Superior temporal gyrus (tissue), 1 donor: ENCODE results near the gene OR2W3.

Experiments
- DNase-seq: peaks from one replicate; pipeline ENCODE4 v3.0.0-alpha.2; 2016; ENCODE audit errors: extremely low spot score

Gene OR2W3

DNA sequence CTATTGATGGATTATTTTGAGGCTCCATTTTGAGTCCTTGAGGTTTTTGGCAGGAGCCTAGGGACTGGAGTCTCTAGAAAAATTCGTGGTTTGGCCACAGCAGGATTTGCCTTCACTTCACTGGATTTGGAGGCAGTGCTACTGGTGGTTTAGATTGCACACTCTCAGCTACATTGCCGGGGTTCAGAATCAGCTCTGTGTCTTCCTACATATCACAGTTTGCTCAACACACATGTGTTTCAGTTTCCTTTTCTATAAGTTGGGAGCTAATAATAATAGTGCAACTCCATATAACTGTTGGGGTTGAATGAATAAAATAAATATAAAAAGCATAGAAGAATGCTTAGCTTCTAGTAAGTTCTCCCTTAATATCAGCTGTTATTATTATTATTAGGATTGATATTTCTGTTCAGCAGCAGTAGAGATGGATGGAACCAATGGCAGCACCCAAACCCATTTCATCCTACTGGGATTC is at the start of gene OR2W3:
TSS of gene OR2W3 (plus strand) at position 425 of the 475 bp plus-strand sequence. CDS start at position 425, 0 bp downstream.
- DNase-seq, result no peak

DNA sequence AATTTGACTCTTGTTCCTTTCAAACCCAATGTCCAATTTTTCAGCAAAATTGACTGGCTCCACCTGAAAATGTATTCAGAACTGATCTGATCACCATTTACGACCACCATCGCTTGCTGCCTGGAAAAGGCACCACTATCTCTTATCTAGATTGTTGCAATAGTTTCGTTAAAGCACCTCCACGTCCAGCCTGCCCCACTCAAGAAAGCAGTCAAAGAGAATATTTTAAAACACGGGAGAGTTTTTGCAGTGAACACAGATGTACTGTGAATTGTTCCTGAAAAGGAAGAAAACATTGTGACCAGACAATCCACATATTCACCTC is 49.7 kb upstream of the OR2W3 start:
- DNase-seq, result no peak

DNA sequence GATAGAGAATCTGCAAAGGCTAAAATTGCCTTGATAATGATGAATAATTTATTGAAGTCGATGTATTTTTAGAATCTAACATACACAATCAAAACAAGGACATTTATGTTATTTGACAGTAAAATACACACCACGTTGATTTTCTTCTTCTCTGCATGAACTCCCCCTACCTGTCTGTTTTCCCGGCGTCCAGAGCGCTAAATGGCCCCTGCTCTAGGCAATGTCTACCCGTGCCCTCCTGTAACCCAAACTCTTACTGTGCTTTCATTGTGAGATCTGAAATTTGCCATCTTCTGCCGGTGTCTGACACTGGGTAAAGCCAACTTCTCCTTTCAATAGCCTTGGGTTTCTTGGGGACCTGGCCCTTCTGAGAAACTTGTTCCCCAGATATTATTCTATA is 47.0 kb upstream of the OR2W3 start:
- no peak for DNase-seq

DNA sequence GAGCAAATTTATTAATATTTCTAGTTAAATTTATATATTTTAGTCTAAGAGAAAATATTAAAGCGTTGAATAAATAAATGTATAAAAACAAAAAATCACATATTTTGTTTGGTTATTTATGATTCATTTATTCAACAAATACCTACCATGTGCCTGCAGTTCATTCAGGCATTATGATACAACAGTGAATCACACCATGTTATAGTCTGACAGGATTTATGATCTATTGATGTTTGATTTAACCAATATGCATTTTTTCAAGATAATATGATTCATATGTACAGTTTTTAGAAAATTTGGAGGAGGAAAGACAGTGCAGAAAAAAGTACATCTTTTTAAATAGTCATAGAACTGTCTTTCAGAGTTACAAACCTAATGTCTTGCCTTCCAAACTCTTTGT is 45.8 kb upstream of the OR2W3 start:
- no peak for DNase-seq

DNA sequence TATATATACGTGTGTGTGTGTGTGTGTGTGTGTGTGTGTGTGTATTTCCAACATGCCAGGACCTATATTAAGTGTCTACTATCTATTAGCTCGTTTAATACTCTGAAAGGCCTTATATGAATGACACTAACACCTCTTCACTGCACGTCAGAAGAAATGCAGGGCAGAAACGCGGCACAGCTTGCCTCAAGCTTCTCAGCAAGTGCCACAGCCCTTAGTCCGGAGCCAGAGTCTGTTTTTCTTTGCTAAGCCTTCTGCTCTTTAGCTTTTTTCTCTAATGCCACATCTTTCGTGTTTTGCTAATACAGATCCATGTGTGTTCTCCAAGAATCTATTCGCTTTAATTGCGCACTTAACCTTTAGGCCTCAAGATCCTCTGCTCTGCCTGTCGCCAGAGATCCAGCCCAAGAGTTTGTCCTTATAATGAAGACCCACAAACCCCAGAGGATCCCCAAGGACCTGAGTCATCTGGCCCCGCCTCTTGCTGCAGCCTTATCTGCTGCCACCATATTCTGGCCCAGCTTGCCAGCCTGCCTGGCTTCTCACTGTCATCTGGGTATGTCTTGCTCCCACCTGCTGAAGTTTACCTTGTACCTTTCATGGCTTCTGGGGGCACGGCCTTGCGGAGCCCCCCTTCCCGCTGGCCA is 40.4 kb upstream of the OR2W3 start:
- DNase-seq, result no peak

DNA sequence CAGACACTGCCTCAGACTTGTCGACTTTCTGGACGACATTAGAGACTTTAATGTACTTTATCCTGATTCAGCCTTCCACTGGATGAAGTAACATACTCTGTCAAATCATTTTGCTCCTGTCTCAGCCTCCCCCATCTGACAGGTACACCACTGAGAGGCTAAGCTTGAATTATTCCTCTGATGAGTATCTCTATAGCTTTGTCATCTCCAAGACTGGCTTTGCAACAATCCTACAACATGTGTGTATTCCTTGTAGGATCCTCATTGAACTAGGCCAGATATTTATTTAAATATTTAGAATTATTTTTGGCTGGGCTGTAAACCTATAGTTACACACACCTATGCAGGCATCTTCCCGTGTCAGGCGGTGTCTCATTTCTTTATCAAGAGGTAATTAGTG is 39.5 kb upstream of the OR2W3 start:
- DNase-seq, result no peak

DNA sequence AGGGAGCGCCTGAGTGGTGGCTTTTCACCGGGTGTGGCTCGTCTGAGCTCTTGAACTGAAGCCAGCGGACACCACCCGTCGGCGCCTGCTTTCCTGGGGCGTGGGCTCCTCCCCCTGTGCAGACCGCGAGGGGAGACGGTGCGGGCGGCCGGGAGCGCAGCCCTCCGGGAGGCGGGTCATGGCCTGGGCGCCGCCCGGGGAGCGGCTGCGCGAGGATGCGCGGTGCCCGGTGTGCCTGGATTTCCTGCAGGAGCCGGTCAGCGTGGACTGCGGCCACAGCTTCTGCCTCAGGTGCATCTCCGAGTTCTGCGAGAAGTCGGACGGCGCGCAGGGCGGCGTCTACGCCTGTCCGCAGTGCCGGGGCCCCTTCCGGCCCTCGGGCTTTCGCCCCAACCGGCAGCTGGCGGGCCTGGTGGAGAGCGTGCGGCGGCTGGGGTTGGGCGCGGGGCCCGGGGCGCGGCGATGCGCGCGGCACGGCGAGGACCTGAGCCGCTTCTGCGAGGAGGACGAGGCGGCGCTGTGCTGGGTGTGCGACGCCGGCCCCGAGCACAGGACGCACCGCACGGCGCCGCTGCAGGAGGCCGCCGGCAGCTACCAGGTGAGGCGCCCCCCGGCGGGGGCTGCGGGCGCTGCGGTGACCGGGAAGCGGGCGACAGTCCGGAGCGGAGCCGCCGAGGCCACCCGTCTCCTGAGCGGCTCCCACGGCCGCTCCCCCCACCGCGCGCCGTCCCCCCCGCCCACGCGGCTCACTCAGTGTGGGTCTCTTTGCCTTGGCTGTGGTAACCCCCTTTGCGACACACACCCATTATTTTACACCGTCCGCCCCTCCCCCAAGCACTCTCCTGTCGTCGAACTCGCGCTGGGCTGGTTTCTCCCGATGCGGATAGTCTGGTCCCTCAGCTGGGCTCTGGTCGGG is 38.1 kb upstream of the OR2W3 start, which contains the start of gene TRIM58:
TSS of gene TRIM58 (plus strand) at position 119 of the 916 bp plus-strand sequence. CDS start at position 179, 60 bp downstream.
- DNase-seq, result no peak

DNA sequence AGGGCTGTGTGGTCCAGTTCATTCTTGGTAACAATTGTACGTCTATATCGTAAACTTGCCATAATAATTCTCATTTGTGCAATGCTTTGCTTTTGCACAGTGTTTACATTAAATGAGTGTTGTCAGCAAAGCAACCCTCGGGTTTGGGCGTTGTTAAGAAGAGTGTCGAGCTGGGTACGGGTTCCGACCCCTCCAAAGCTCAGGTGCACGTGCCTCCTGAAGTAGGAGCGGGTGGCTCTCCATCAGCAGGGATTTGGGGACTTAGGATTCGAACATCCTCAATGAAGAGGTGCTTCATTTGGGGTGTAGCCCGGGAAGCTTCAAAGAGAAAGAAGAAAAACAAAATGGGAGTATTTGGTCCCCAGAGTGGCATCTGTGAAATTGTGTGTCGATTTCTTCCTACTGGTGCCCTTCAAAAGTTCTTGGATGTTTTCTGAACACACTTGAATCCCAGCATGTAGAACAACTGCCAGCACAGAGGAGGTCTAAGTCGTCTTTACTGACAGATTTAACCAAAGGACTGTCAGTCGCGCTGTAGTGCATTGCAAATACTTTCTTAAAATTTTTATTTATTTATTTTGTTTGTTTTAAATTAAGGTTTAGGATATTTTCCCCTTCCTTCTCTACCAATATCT is 37.3 kb upstream of the OR2W3 start:
- no peak for DNase-seq

DNA sequence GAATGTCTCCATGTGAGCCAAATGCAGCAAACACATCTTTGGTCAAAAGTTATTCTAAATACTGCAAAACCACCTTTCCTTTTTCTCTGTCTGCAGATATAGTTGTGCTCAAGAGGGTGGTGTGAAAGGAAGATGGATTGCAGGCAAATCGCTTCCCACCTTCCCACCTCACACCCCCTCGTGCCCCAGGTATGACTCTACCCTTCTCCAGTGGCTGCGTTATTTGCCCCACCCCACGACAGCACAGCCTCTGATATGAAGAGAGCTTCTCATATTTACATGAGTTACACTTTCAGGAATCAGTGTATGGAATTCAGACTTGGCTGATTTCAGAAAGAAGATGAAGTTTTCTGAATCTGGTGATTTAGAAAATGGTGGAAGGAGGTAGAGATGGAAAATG is 32.6 kb upstream of the OR2W3 start:
- no peak for DNase-seq

DNA sequence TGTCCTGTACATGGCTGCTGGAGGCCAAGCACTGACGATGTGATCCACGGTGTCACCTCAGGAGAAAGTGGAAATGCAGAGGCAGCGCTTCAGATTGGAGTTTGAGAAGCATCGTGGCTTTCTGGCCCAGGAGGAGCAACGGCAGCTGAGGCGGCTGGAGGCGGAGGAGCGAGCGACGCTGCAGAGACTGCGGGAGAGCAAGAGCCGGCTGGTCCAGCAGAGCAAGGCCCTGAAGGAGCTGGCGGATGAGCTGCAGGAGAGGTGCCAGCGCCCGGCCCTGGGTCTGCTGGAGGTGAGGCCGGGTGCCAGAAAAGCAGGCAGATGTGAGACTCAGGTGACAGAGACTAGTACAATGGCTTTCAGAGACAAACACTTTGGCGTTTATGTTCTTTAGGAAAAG is 30.7 kb upstream of the OR2W3 start:
- DNase-seq, result no peak

DNA sequence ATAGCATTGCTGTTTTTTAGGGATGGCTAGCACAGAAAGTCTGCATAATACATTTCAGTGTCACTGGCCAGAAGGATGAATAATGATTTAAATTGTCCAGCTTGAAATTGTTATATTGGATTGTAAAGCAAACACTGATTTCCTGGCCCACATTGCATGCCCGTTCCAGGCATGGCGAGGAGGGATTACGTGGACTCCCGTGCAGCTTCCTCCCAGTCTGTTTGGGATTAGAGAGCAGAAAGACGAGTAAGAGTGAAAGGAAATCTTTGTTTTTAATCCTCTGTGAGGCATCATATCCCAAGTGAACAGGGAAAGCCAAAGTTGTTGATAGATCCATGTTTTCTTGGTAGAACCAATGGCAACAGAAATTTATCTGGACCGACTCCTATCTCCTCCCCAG is 30.0 kb upstream of the OR2W3 start:
- no peak for DNase-seq

DNA sequence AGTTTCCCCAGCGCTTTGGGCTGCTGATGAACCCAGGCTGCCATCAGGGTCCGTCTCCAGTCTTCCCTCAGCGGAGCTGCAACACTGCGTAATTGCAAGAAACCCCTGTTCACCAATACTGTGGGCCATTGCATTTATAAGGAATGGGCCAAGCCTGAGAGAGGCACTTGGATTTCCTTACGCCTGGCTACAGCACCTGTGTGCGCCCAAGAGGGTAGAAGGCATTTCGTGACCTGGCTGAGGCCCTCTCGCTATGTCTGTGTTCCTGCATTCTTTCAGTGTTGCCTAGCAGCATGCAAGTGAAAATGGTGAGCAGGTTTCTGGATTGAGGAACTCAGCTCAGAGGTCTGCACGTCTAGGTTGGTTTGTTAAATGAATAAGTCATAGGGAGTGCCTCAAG is 12.0 kb upstream of the OR2W3 start:
- no peak for DNase-seq

DNA sequence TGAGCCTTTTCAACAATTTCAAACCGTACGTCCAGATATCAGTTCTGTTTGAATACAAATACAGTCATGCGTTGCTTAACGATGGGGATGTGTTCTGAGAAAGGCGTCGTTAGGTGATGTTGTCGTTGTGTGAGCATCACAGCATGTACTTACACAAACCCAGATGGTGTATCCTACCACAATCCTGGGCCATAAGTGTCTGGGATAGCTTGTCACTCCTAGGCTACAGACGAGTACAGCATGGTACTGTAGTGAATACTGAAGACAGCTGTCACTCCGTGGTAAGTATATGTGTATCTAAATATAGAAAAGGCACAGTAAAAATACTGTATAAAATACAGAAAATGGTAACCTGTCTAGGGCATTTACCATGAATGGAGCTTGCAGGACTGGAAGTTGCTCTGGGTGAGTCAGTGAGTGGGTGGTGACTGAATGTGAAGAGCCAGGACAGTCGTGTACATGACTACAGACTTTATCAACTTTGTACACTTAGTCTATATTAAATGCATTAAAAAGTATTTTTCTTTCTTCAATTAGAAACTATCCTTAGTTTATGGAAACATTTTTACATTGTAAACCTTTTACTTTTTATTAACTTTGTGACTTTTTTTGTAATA is 10.5 kb upstream of the OR2W3 start:
- DNase-seq, result no peak

DNA sequence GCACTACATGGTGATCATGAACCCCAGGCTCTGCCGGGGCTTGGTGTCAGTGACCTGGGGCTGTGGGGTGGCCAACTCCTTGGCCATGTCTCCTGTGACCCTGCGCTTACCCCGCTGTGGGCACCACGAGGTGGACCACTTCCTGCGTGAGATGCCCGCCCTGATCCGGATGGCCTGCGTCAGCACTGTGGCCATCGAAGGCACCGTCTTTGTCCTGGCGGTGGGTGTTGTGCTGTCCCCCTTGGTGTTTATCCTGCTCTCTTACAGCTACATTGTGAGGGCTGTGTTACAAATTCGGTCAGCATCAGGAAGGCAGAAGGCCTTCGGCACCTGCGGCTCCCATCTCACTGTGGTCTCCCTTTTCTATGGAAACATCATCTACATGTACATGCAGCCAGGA is 589 bp downstream of the OR2W3 start:
- DNase-seq, result no peak

DNA sequence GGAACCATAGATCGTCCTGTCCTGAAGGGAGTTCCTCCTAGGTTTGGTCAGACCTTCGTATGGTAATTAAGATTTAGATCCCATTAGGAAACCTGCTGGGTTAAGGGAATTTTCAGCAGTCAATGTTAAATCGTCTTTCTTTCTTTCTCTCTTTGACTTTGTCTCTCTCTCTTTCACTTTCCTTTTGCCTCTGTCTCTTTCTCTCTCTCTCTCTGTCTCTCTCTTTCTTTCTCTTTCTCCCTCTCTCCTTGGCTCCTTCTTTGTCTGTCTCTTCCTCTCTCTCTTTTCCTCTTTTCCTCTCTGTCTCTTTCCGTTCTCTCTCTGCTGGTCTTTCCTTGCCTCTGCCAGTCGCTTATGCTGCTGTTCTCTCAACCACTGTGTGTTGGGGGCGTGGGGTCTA is 8.7 kb downstream of the OR2W3 start:
- DNase-seq, result no peak

DNA sequence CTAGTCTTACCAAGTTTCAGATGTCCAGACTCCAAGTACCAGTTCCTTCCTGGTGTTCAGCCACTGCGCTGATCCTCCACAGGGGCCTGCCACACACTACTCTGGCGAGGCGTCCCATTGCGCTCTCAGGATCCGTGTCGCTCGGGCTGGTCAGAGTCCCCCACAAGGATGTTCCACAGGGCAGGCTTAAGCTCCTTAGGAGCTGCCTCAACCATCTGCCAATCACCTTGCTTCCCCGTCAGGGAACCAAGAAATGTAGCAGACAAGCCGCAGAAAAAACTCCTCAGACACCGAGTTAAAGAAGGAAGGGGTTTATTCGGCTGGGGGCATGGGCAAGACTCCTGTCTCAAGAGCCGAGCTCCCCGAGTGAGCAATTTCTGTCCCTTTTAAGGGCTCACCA is 9.8 kb downstream of the OR2W3 start:
- no peak for DNase-seq

DNA sequence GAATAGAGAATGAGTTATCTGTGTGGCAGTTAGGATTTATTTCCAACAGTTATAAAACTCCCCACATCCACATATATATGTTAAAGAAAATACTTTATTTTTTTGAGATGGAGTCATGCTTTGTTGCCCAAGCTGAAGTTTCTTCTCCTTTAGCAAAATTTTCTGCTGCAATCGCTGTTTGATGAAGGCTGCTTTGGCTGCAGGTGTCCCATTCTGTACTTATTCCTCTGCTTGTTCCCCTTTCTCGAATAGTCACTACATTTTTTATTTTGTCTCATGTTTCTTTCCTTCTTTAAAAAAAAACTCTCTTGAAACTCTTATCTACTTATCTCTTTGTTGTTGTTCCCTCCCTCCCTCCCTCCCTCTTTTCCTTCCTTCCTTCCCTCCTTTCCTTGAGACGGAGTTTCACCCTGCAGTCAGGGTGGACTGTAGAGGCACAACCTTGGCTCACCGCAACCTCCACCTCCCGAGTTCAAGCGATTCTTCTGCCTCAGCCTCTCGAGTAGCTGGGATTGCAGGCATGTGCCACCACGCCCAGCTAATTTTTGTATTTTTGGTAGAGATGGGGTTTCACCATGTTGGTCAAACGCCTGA is 10.6 kb downstream of the OR2W3 start:
- DNase-seq, result no peak

DNA sequence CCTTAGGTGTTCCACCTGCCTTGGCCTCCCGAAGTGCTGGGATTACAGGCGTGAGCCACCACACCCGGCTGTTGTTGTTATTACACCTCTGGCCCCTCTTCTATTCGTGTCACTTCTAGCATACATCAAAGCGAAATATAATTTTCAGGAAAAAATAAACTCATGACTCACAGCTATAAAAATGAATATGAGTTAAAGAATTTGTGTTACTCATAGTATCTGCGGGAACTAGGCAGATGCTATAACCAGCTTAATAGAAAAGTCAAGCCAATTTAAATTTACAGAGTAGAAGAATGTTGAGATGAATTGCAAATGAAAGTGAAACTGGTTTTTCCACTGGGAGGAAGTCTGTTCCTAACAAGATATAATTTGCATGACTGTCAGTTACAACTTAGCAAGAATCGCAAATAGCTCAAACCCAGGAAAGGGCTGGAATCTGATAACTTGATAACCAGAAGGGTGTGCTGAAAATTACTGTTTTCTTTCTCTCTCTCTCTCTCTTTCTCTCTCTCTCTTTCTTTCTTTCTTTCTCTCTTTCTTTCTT is 11.2 kb downstream of the OR2W3 start:
- no peak for DNase-seq

DNA sequence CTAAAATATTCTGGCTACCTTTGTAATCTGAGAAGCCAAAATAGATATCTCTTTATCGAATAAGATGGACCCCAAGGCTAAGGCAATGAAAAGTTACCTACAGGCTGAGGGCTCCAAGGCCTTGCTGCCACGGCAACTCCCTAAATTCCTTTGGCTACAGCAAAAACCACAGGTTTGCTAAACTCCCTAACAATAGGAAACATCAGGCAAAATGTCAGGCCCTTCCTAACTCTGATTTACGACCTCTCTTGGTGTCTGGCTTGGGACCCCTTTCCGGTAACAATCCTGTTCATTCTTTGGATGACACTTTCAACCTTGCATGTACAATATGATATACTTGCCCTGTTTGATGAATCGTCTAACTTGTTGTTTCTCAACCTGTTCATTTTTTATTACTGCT is 13.4 kb downstream of the OR2W3 start:
- no peak for DNase-seq

DNA sequence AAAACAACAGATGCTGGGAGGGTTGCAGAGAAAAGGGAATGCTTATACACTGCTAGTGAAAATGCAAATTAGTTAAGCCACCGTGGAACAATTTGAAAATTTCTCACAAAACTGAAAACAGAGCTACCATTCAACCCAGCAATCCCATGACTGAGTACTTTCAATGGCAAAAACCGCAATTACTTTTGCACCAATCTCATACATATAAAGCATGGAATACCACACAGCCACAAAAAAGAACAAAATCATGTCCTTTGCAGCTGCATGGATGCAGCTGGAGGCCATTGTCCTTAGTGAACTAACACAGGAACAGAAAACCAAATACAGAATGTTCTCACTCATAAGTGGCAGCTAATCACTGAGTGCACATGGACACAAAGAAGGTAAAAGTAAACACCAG is 18.4 kb downstream of the OR2W3 start:
- no peak for DNase-seq

DNA sequence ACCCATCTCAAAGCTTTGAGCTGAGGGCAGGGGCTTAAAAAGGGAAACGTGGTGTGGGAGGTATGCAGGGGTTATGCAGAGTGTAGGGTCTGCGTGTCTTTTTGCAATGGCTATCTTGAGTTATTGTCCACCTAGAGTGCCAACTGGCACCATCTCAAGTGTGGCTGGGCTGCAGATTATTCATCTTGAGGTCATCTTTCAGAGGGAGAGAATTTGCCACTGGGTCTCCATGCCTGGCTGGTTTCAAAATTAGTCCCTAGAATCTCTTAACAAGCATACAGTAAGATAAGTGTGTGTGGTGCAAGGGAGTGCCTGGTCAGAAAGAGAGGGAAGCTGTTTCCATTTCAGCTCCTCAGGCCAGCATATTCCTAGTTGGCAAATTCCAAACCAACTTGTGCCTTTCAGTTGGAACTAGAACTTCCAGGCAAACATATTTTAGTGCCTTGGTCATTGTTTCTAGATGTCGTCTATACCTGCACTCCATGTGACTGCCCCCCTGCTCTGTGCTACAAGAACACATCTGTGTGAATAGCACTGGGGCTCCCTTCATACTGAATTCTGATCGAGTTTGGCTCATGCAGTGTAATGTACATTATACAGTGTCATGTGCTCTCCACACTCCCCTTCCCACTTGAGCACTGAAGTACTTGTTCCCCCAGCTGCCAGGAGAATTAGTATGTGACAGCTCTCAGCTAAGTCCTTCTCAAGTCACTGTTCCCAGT is 19.7 kb downstream of the OR2W3 start:
- DNase-seq, result no peak
